Transverse colon (tissue), 3 donors: Measurements from ENCODE around the gene ANKRD11.
"Not testable (repeated sequence)": the region's sequence is repeated elsewhere in the genome, so short reads cannot be mapped to it uniquely, and the experiment has no call there.

Experiments used
- EP300 ChIP-seq: sonication (generic); formaldehyde crosslinking; IDR thresholded peaks from one replicate; pipeline ENCODE4 v1.6.1; 2017; ENCODE audit warnings: antibody characterized with exemption, low read depth
- TF ChIP-seq, protein P1 (sequence below), 5 experiments: fragments of 200-600 bp in 3 of 5; fragments of 450-650 bp in 2 of 5; sonication (generic) in 3 of 5; IDR thresholded peaks; 1 replicate in 2 of 5; 2 replicates in 3 of 5; pipeline ENCODE4 v1.5.1; 2016 to 2017; ENCODE audit warnings: antibody characterized with exemption in 5 of 5, inconsistent platforms in 3 of 5, mild to moderate bottlenecking in 2 of 5, moderate library complexity in 1 of 5

DNA sequence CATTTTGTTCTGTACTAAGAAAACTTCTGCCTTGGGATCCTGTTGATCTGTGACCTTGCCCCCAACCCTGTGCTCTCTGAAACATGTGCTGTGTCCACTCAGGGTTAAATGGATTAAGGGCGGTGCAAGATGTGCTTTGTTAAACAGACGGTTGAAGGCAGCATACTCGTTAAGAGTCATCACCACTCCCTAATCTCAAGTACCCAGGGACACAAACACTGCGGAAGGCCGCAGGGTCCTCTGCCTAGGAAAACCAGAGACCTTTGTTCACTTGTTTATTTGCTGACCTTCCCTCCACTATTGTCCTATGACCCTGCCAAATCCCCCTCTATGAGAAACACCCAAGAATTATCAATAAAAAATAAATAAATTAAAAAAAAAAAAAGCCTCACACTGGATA, 27.0 kb downstream of the ANKRD11 start:
- TF ChIP-seq, protein P1, sequence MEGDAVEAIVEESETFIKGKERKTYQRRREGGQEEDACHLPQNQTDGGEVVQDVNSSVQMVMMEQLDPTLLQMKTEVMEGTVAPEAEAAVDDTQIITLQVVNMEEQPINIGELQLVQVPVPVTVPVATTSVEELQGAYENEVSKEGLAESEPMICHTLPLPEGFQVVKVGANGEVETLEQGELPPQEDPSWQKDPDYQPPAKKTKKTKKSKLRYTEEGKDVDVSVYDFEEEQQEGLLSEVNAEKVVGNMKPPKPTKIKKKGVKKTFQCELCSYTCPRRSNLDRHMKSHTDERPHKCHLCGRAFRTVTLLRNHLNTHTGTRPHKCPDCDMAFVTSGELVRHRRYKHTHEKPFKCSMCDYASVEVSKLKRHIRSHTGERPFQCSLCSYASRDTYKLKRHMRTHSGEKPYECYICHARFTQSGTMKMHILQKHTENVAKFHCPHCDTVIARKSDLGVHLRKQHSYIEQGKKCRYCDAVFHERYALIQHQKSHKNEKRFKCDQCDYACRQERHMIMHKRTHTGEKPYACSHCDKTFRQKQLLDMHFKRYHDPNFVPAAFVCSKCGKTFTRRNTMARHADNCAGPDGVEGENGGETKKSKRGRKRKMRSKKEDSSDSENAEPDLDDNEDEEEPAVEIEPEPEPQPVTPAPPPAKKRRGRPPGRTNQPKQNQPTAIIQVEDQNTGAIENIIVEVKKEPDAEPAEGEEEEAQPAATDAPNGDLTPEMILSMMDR (IDR thresholded peaks at IDR 0.05) = not testable (repeated sequence)
- not testable (repeated sequence) for TF ChIP-seq EP300
